ENCODE results near the gene NWD2.

Gene NWD2

DNA sequence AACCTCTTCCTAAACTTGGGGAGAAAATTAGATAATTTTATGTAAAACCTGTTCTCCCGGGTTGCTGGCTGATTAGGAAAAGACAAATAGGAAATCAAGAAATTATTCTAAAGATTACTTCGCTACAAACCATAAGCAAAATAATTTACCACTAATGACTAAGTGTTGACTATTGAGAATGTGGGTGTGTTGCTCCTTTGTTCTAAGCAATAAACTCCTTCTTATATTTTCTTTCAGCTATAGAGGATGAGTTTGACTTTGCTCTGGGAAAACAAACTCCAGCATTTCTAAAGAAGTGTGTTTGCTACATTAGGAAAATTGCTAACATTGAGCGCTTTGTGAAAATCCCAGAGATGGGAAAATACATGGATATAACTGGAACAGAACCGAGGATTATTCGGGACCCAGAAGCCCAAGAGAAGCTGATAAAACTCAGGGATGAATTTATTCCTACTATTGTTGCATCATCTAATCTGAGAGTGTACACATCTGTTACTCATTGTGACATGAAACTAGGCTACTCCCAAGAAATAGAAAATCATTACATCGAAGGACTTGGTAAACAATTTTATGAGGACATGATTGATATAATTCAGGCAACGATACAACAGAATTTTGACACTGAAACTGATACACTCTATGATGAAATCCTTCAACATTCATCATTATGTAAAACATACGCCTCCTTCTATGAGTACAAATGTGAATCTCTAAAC is 194.2 kb downstream of the NWD2 start:
- Histone ChIP-seq H3K4me2 (ENCODE audit: low read depth, low read length, poor library complexity, severe bottlenecking) (no peak overlapping the region), H4K20me1 (ENCODE audit: low read depth, low read length) (no peaks in the 10 kb centered on the region), H3F3A (ENCODE audit: insufficient read depth) (no peaks in the 10 kb centered on the region), H3K27ac (ENCODE audit: low read depth, low read length) (no peak overlapping the region), H3K36me3 (ENCODE audit: low read length) (no peaks in the 10 kb centered on the region), H3K79me2 (ENCODE audit: insufficient read depth, low read length) (no peaks in the 10 kb centered on the region), H2AFZ (ENCODE audit: low read depth, low read length, severe bottlenecking) (no peak overlapping the region), H3K9ac (ENCODE audit: low read length) (no peak overlapping the region), H3K4me3 (ENCODE audit: insufficient read depth, low read length, poor library complexity, severe bottlenecking) (no peak overlapping the region), H3K9me2 (replicated peaks; ENCODE audit: insufficient read depth, low read length) (no peaks in the 10 kb centered on the region), H3K9me3 (ENCODE audit: insufficient read depth, low read length) (no peaks in the 10 kb centered on the region), H3K27me3 (ENCODE audit: low read length) (no peaks in the 10 kb centered on the region)
- TF ChIP-seq, protein P1, sequence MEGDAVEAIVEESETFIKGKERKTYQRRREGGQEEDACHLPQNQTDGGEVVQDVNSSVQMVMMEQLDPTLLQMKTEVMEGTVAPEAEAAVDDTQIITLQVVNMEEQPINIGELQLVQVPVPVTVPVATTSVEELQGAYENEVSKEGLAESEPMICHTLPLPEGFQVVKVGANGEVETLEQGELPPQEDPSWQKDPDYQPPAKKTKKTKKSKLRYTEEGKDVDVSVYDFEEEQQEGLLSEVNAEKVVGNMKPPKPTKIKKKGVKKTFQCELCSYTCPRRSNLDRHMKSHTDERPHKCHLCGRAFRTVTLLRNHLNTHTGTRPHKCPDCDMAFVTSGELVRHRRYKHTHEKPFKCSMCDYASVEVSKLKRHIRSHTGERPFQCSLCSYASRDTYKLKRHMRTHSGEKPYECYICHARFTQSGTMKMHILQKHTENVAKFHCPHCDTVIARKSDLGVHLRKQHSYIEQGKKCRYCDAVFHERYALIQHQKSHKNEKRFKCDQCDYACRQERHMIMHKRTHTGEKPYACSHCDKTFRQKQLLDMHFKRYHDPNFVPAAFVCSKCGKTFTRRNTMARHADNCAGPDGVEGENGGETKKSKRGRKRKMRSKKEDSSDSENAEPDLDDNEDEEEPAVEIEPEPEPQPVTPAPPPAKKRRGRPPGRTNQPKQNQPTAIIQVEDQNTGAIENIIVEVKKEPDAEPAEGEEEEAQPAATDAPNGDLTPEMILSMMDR (IDR thresholded peaks at IDR 0.05; ENCODE audit: insufficient read depth, low read length, poor library complexity, severe bottlenecking): no peak
- no peak for TF ChIP-seq EZH2phosphoT487 (conservative IDR thresholded peaks at IDR 0.05; ENCODE audit: low read length)

DNA sequence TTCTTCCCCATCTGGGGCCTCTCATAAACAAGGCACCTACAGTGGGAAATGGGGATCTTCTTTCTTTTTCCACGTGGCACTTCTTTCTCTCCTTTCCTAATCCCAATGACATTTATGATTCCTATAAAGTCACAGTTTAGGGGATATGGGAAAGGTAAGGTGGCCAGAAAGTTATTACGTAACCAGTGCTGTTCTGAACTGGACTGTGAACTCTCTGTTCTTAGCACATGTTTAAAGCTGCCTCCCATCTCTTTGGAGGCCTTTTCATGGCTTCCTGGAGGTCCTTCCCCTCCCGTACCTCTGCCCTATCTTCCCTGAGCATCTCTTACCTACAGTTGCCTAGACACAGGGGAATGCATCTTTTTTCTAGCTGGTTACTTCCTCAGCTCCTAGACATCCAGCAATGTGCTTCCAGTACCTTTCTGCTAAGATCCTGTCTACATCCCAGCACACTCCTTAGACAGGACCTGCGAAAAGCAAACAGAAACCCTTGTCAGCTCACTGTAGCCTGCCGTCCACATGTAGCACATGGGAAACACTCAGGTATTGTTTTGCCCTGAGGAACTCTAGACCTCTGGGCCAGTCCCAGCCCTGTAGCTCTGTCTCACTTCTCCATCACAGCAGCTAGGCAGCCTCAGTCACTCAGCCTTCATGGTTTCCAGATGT is 195.4 kb downstream of the NWD2 start:
- H3K4me2 ChIP-seq (ENCODE audit: low read depth, low read length, poor library complexity, severe bottlenecking): no peak overlapping the region
- H2AFZ ChIP-seq (ENCODE audit: low read depth, low read length, severe bottlenecking): no peak overlapping the region
- H3K9ac ChIP-seq (ENCODE audit: low read length): no peak overlapping the region
- no peak for TF ChIP-seq EZH2phosphoT487 (conservative IDR thresholded peaks at IDR 0.05; ENCODE audit: low read length)
- TF ChIP-seq, protein P1 (IDR thresholded peaks at IDR 0.05; ENCODE audit: insufficient read depth, low read length, poor library complexity, severe bottlenecking): no peak
- no peaks in the 10 kb centered on the region for H4K20me1 ChIP-seq (ENCODE audit: low read depth, low read length)
- H3F3A ChIP-seq (ENCODE audit: insufficient read depth): no peaks in the 10 kb centered on the region
- no peaks in the 10 kb centered on the region for H3K36me3 ChIP-seq (ENCODE audit: low read length)
- H3K79me2 ChIP-seq (ENCODE audit: insufficient read depth, low read length): no peaks in the 10 kb centered on the region
- H3K4me3 ChIP-seq (ENCODE audit: insufficient read depth, low read length, poor library complexity, severe bottlenecking): no peak overlapping the region
- H3K27me3 ChIP-seq (ENCODE audit: low read length): no peaks in the 10 kb centered on the region
- H3K9me2 ChIP-seq (replicated peaks; ENCODE audit: insufficient read depth, low read length): no peaks in the 10 kb centered on the region
- H3K9me3 ChIP-seq (ENCODE audit: insufficient read depth, low read length): no peaks in the 10 kb centered on the region
- no peak overlapping the region for H3K27ac ChIP-seq (ENCODE audit: low read depth, low read length)

DNA sequence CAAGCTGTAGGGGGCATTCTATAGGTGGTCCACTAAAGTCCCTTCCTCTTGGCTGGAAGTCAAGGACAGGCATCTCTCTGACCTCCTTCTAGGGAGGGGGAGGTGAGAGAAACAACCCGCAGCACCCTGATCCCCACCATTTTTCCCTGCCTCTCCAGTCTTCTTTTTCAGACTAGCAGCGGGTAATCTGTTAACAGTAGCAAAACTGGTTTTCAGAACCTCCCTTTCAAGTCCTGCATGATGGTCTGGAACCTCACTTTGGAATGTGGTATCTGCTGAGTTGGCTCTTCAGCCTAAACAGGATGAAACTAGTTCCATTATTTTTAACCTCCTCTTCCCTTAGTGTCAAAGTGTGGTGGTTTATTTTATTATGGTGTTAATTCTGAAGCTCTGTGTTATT is 196.0 kb downstream of the NWD2 start:
- Histone ChIP-seq H3K4me2 (ENCODE audit: low read depth, low read length, poor library complexity, severe bottlenecking) (no peak overlapping the region), H3K36me3 (ENCODE audit: low read length) (no peaks in the 10 kb centered on the region), H3K79me2 (ENCODE audit: insufficient read depth, low read length) (no peaks in the 10 kb centered on the region), H3K9me3 (ENCODE audit: insufficient read depth, low read length) (no peaks in the 10 kb centered on the region), H3K27me3 (ENCODE audit: low read length) (no peaks in the 10 kb centered on the region), H3K27ac (ENCODE audit: low read depth, low read length) (no peak overlapping the region), H3K9me2 (replicated peaks; ENCODE audit: insufficient read depth, low read length) (no peaks in the 10 kb centered on the region), H4K20me1 (ENCODE audit: low read depth, low read length) (no peaks in the 10 kb centered on the region), H3K4me3 (ENCODE audit: insufficient read depth, low read length, poor library complexity, severe bottlenecking) (no peak overlapping the region), H3K9ac (ENCODE audit: low read length) (no peak overlapping the region), H3F3A (ENCODE audit: insufficient read depth) (no peaks in the 10 kb centered on the region), H2AFZ (ENCODE audit: low read depth, low read length, severe bottlenecking) (no peak overlapping the region)
- TF ChIP-seq, protein P1 (IDR thresholded peaks at IDR 0.05; ENCODE audit: insufficient read depth, low read length, poor library complexity, severe bottlenecking): no peak
- no peak for TF ChIP-seq EZH2phosphoT487 (conservative IDR thresholded peaks at IDR 0.05; ENCODE audit: low read length)

All from SU-DHL-6 (cell line).